SK-N-MC (cell line): ENCODE data around the gene CARM1.

Source experiments
- DNase-seq: peaks from one replicate; pipeline ENCODE4 v3.0.0-alpha.2; 2011; ENCODE audit warnings: low read depth, low spot score
- H3K27ac ChIP-seq: fragments of 200-600 bp; sonication (generic); 2 replicates; pipeline ENCODE4 v1.5.1; 2016; ENCODE audit warnings: mixed run types
- H3K36me3 ChIP-seq: fragments of 200-600 bp; sonication (generic); 2 replicates; pipeline ENCODE4 v1.6.1; 2017; ENCODE audit warnings: antibody characterized with exemption, low read length, mixed read lengths; ENCODE audit not compliant: insufficient read depth
- H3K4me3 ChIP-seq: fragments of 200-600 bp; sonication (generic); 2 replicates; pipeline ENCODE4 v1.5.1; 2016
- H3K9ac ChIP-seq: fragments of 200-600 bp; sonication (generic); 2 replicates; pipeline ENCODE4 v1.8.0; 2017; ENCODE audit warnings: mixed run types, mixed read lengths; ENCODE audit not compliant: insufficient read length
- H3K9me3 ChIP-seq: fragments of 200-600 bp; sonication (generic); 2 replicates; pipeline ENCODE4 v1.6.1; 2017; ENCODE audit warnings: low read depth, mild to moderate bottlenecking, antibody characterized with exemption, low read length, moderate library complexity, mixed read lengths
- EZH2 ChIP-seq: fragments of 200-600 bp; sonication (generic); IDR thresholded peaks from one replicate; pipeline ENCODE4 v1.6.1; 2017; ENCODE audit warnings: antibody characterized with exemption
- FOXP2 ChIP-seq: optimal IDR thresholded peaks from 2 replicates; pipeline ENCODE3; 2011; ENCODE audit warnings: mild to moderate bottlenecking, moderate library complexity; ENCODE audit not compliant: insufficient read depth; ENCODE audit errors: extremely low read length, control extremely low read depth
- POLR2AphosphoS5 ChIP-seq: IDR thresholded peaks from 2 replicates; pipeline ENCODE4 v1.6.1; 2012; ENCODE audit warnings: mild to moderate bottlenecking, low read depth, low read length, borderline replicate concordance

CARM1 gene

GRCh38 chr19:10878253-10878652, 6.9 kb downstream of the CARM1 start:
- no peaks in the 10 kb centered on the region for H3K36me3 ChIP-seq
- no peak for DNase-seq
- TF ChIP-seq POLR2AphosphoS5 (no peak), EZH2 (no peak), FOXP2 (no peak)
- H3K9ac ChIP-seq, result no peak overlapping the region
- no peaks in the 10 kb centered on the region for H3K9me3 ChIP-seq
- H3K4me3 ChIP-seq, result no peak overlapping the region
- H3K27ac ChIP-seq, result peak overlapping the region; percentile 67

- H3K27ac ChIP-seq, result peak overlapping the region; percentile 68; the same call in 1 of the 2 replicates
- DNase-seq, result no peak
- TF ChIP-seq EZH2, result no peak
- no peak for TF ChIP-seq FOXP2
- TF ChIP-seq POLR2AphosphoS5, result no peak
- H3K9me3 ChIP-seq, result no peaks in the 10 kb centered on the region
- no peak overlapping the region for H3K4me3 ChIP-seq
- H3K9ac ChIP-seq, result no peak overlapping the region
- H3K36me3 ChIP-seq, result no peaks in the 10 kb centered on the region
Observed at GRCh38 chr19:10881403-10882107, 10.2 kb downstream of the CARM1 start.

- Histone ChIP-seq H3K27ac (no peak overlapping the region), H3K4me3 (no peak overlapping the region), H3K36me3 (no peaks in the 10 kb centered on the region), H3K9me3 (no peaks in the 10 kb centered on the region), H3K9ac (no peak overlapping the region)
- TF ChIP-seq EZH2 (no peak), POLR2AphosphoS5 (no peak), FOXP2 (no peak)
- DNase-seq, result no peak
Observed at GRCh38 chr19:10882108-10882457, 10.7 kb downstream of the CARM1 start.

GRCh38 chr19:10884274-10884673, 12.9 kb downstream of the CARM1 start:
- DNase-seq, result no peak
- Histone ChIP-seq H3K36me3 (no peaks in the 10 kb centered on the region), H3K9me3 (no peaks in the 10 kb centered on the region), H3K4me3 (no peak overlapping the region), H3K9ac (no peak overlapping the region), H3K27ac (peak overlapping the region; percentile 81; the same call in 1 of the 2 replicates)
- TF ChIP-seq EZH2 (no peak), POLR2AphosphoS5 (no peak), FOXP2 (no peak)

GRCh38 chr19:10885201-10886169, 14.1 kb downstream of the CARM1 start:
- Histone ChIP-seq H3K4me3 (no peak overlapping the region), H3K9ac (no peak overlapping the region), H3K9me3 (no peaks in the 10 kb centered on the region), H3K27ac (peak overlapping the region; percentile 81), H3K36me3 (no peaks in the 10 kb centered on the region)
- TF ChIP-seq POLR2AphosphoS5 (no peak), EZH2 (no peak), FOXP2 (no peak)
- DNase-seq, result no peak

- no peak for TF ChIP-seq EZH2
- TF ChIP-seq FOXP2, result no peak
- no peak for TF ChIP-seq POLR2AphosphoS5
- Histone ChIP-seq H3K27ac (peak overlapping the region; percentile 86), H3K36me3 (no peaks in the 10 kb centered on the region), H3K9me3 (no peaks in the 10 kb centered on the region), H3K9ac (peak overlapping the region; percentile 2), H3K4me3 (peak overlapping the region; percentile 54)
- no peak for DNase-seq
Observed at GRCh38 chr19:10887616-10888367, 16.4 kb downstream of the CARM1 start.

- Histone ChIP-seq H3K27ac (peak overlapping the region; percentile 86), H3K4me3 (peak overlapping the region; percentile 54), H3K9me3 (no peaks in the 10 kb centered on the region), H3K9ac (peak overlapping the region; percentile 2), H3K36me3 (no peaks in the 10 kb centered on the region)
- DNase-seq, result peak; percentile 64
- TF ChIP-seq FOXP2, result no peak
- TF ChIP-seq POLR2AphosphoS5, result no peak
- no peak for TF ChIP-seq EZH2
Observed at GRCh38 chr19:10888421-10888866, 17.1 kb downstream of the CARM1 start.
